HCT116 (cell line): Measurements from ENCODE around the gene EXOC4. TPM values are rescaled to one million over a fixed set of nuclear protein-coding genes. Genes with fewer than 3 reads are reported as not detected.
A peak's percentile ranks its signal among the peaks of the same experiment; 100 is the strongest.

Source experiments
- ATAC-seq: fragments of 200-7000 bp; cut with Tn5 transposase; 2 replicates; pipeline ENCODE4 v1.9.1; 2020; ENCODE audit warnings: mild to moderate bottlenecking, moderate library complexity
- BruUV-seq: library from RNA; stranded (reverse); fragments of 400-500 nt; replicated peaks from 2 replicates; lab custom pipeline; 2021; lab: Mats Ljungman, UMichigan
- CTCF ChIA-PET: fragments of 300-600 bp; sonication (Branson Sonifier 250); formaldehyde crosslinking; loops from one replicate; lab custom pipeline; 2021; ENCODE audit warnings: antibody characterized with exemption; lab: Charles Lee
- POLR2A ChIA-PET: fragments of 300-600, 350-600 bp; sonication (Branson Sonifier 250); formaldehyde crosslinking; loops from one replicate; lab custom pipeline; 2021; ENCODE audit warnings: antibody characterized with exemption; lab: Charles Lee
- RAD21 ChIA-PET, 2 experiments: fragments of 300-600 bp; sonication (Branson Sonifier 250); formaldehyde crosslinking; loops; one replicate each; lab custom pipeline; 2023; ENCODE audit warnings: low total read pairs in 2 of 2; ENCODE audit not compliant: uncharacterized antibody in 2 of 2, unreplicated experiment in 2 of 2, low non-redundant PET in 1 of 2; lab: Charles Lee
- DNase-seq: peaks from one replicate; pipeline ENCODE4 v3.0.0-alpha.2; 2010; ENCODE audit warnings: low read depth, low spot score
- H2AFZ ChIP-seq: fragments of 200-600 bp; shearing (Covaris generic), sonication (generic); 2 replicates; pipeline ENCODE4 v1.6.1; 2017; ENCODE audit warnings: low read depth, mixed run types, mixed read lengths, antibody characterized with exemption, low read length; ENCODE audit not compliant: poor library complexity, severe bottlenecking
- H3K27ac ChIP-seq: 2 replicates; pipeline ENCODE4 v1.5.1; 2012; ENCODE audit warnings: low read depth, low read length
- H3K27me3 ChIP-seq: fragments of 200-600 bp; sonication (generic); 2 replicates; pipeline ENCODE4 v1.6.1; 2016; ENCODE audit warnings: mixed run types, low read length, mixed read lengths; ENCODE audit not compliant: insufficient read depth
- H3K36me3 ChIP-seq, 2 experiments: fragments of 200-500 bp in 1 of 2; fragments of 200-600 bp in 1 of 2; sonication (Bioruptor generic) in 1 of 2; sonication (generic) in 1 of 2; 2 replicates each; pipeline versions ENCODE4 v1.5.1 to v1.6.1; 2014 to 2016; ENCODE audit warnings: low read length in 2 of 2, inconsistent platforms in 1 of 2, mixed read lengths in 1 of 2, mixed run types in 1 of 2; ENCODE audit not compliant: insufficient read depth in 2 of 2, control insufficient read depth in 1 of 2
- H3K4me1 ChIP-seq, 2 experiments: fragments of 200-600 bp in 1 of 2; sonication (generic) in 1 of 2; 2 replicates each; pipeline versions ENCODE4 v1.5.1 to v1.6.1; 2012 to 2017; ENCODE audit warnings: low read length in 2 of 2, inconsistent platforms in 1 of 2, mild to moderate bottlenecking in 1 of 2, mixed read lengths in 1 of 2, mixed run types in 1 of 2, moderate library complexity in 1 of 2; ENCODE audit not compliant: insufficient read depth in 2 of 2, control insufficient read depth in 1 of 2
- H3K4me2 ChIP-seq: fragments of 200-600 bp; sonication (generic); 2 replicates; pipeline ENCODE4 v1.6.1; 2017; ENCODE audit warnings: mixed run types, low read length, mixed read lengths
- H3K4me3 ChIP-seq, 2 experiments: fragments of 200-600 bp in 1 of 2; sonication (generic) in 1 of 2; replicated peaks in 1 of 2; 2 replicates each; pipeline ENCODE4 v1.5.1; 2011 to 2016; ENCODE audit warnings: low read length in 2 of 2, control low read depth in 1 of 2, low read depth in 1 of 2, mild to moderate bottlenecking in 1 of 2, mixed read lengths in 1 of 2, mixed run types in 1 of 2
- H3K79me2 ChIP-seq: fragments of 200-600 bp; sonication (generic); 2 replicates; pipeline ENCODE4 v1.6.1; 2017; ENCODE audit warnings: mild to moderate bottlenecking, mixed run types, low read length, moderate library complexity, mixed read lengths; ENCODE audit not compliant: insufficient read depth
- H3K9ac ChIP-seq: fragments of 200-600 bp; sonication (generic); 2 replicates; pipeline ENCODE4 v1.6.1; 2016; ENCODE audit warnings: low read length, mixed read lengths
- H3K9me2 ChIP-seq: fragments of 200-600 bp; sonication (generic), shearing (Covaris generic); 2 replicates; pipeline ENCODE4 v1.6.1; 2017; ENCODE audit warnings: mixed run types, mild to moderate bottlenecking, moderate library complexity; ENCODE audit not compliant: insufficient read depth
- H3K9me3 ChIP-seq, 2 experiments: fragments of 200-500 bp in 1 of 2; fragments of 200-600 bp in 1 of 2; sonication (Bioruptor generic) in 1 of 2; sonication (generic) in 1 of 2; 2 replicates each; pipeline ENCODE4 v1.6.1; 2014 to 2017; ENCODE audit warnings: low read length in 2 of 2, mixed read lengths in 2 of 2, inconsistent platforms in 1 of 2, low read depth in 1 of 2, mild to moderate bottlenecking in 1 of 2, mixed run types in 1 of 2, moderate library complexity in 1 of 2; ENCODE audit not compliant: control insufficient read depth in 1 of 2, insufficient read depth in 1 of 2
- H4K20me1 ChIP-seq: fragments of 200-600 bp; sonication (generic), shearing (Covaris generic); 2 replicates; pipeline ENCODE4 v1.6.1; 2017; ENCODE audit warnings: mixed run types, mild to moderate bottlenecking, moderate library complexity; ENCODE audit not compliant: insufficient read depth
- ATF3 ChIP-seq: IDR thresholded peaks from 2 replicates; pipeline ENCODE4 v1.6.1; 2012
- CBX3 ChIP-seq: IDR thresholded peaks from 2 replicates; pipeline ENCODE4 v1.6.1; 2012; ENCODE audit warnings: low read depth
- CEBPB ChIP-seq: IDR thresholded peaks from 2 replicates; pipeline ENCODE4 v1.6.1; 2012; ENCODE audit warnings: low read depth
- CTCF ChIP-seq, 3 experiments: fragments of 200-600 bp in 1 of 3; sonication (generic) in 1 of 3; IDR thresholded peaks in 2 of 3; conservative IDR thresholded peaks in 1 of 3; 2 replicates each; pipeline ENCODE4 v1.5.1; 2012 to 2017; ENCODE audit warnings: low read depth in 2 of 3, low read length in 2 of 3, antibody characterized with exemption in 1 of 3, borderline replicate concordance in 1 of 3, control low read depth in 1 of 3, mild to moderate bottlenecking in 1 of 3, mixed read lengths in 1 of 3, mixed run types in 1 of 3, moderate library complexity in 1 of 3; ENCODE audit not compliant: insufficient read depth in 1 of 3
- EGR1 ChIP-seq: IDR thresholded peaks from 2 replicates; pipeline ENCODE4 v1.6.1; 2012; ENCODE audit warnings: low read depth
- EZH2phosphoT487 ChIP-seq: fragments of 200-600 bp; IDR thresholded peaks from 2 replicates; pipeline ENCODE4 v1.6.1; 2018; ENCODE audit warnings: antibody characterized with exemption, borderline replicate concordance
- FOSL1 ChIP-seq: IDR thresholded peaks from 2 replicates; pipeline ENCODE4 v1.6.1; 2012; ENCODE audit warnings: low read depth
- JUND ChIP-seq: IDR thresholded peaks from 2 replicates; pipeline ENCODE4 v1.6.1; 2012
- MAX ChIP-seq: IDR thresholded peaks from 2 replicates; pipeline ENCODE4 v1.6.1; 2012
- RAD21 ChIP-seq: IDR thresholded peaks from 2 replicates; pipeline ENCODE4 v1.6.1; 2012; ENCODE audit warnings: low read depth, mild to moderate bottlenecking
- SP1 ChIP-seq: IDR thresholded peaks from 2 replicates; pipeline ENCODE4 v1.6.1; 2012; ENCODE audit warnings: low read depth
- SRF ChIP-seq: IDR thresholded peaks from 2 replicates; pipeline ENCODE4 v1.6.1; 2012; ENCODE audit warnings: low read depth
- ZBTB33 ChIP-seq: IDR thresholded peaks from 2 replicates; pipeline ENCODE4 v1.6.1; 2011; ENCODE audit warnings: mild to moderate bottlenecking, low read length, moderate library complexity; ENCODE audit not compliant: insufficient replicate concordance; ENCODE audit errors: extremely low read depth
- ZFX ChIP-seq: fragments of 450-650 bp; IDR thresholded peaks from 2 replicates; pipeline ENCODE4 v1.6.1; 2017
- intact Hi-C: fragments of 100-400 bp; cut with micrococcal nuclease; formaldehyde crosslinking; loops from 2 replicates; pipeline ENCODE4 v1.10.0; 2022
- total RNA-seq: library from RNA; stranded (reverse); gene quantifications from one replicate; pipeline ENCODE4 v1.2.1, GENCODE V29; 2021; ENCODE audit not compliant: unreplicated experiment

Gene EXOC4
- total RNA-seq, 1 experiment from 2014 or later, result 40.3 TPM

GRCh38 chr7:133288970-133289369 is 36.1 kb downstream of the EXOC4 start:
- Histone ChIP-seq H3K79me2 (peaks cover 3% of the 10 kb centered on the region; the same call in 1 of the 2 replicates), H3K9ac (no peak overlapping the region), H4K20me1 (no peaks in the 10 kb centered on the region), H3K27me3 (no peaks in the 10 kb centered on the region), H3K27ac (no peak overlapping the region), H3K4me3 (no peak overlapping the region), H3K9me3 (no peaks in the 10 kb centered on the region), H3K4me2 (no peak overlapping the region), H2AFZ (no peak overlapping the region), H3K9me2 (no peaks in the 10 kb centered on the region), H3K4me1 (no peaks in the 10 kb centered on the region), H3K36me3 (no peaks in the 10 kb centered on the region)
- BruUV-seq, result no TSS peak
- no peak for ATAC-seq
- ChIA-PET POLR2A (no interaction called here), CTCF (no interaction called here), RAD21 (no interaction called here)
- TF ChIP-seq SP1, result no peak
- no peak for TF ChIP-seq CEBPB
- no peak for TF ChIP-seq EGR1
- TF ChIP-seq SRF, result no peak
- no peak for TF ChIP-seq RAD21
- no peak for TF ChIP-seq FOSL1
- no peak for TF ChIP-seq CBX3
- TF ChIP-seq JUND, result no peak
- TF ChIP-seq EZH2phosphoT487, result no peak
- TF ChIP-seq MAX, result no peak
- intact Hi-C loops, result no loop called here
- no peak for DNase-seq

GRCh38 chr7:133290041-133290440 is 37.2 kb downstream of the EXOC4 start:
- no peaks in the 10 kb centered on the region for H3K36me3 ChIP-seq
- H3K4me1 ChIP-seq, result no peaks in the 10 kb centered on the region
- POLR2A ChIA-PET, result no interaction called here
- no peaks in the 10 kb centered on the region for H3K9me2 ChIP-seq
- H3K4me2 ChIP-seq, result no peak overlapping the region
- H3K27me3 ChIP-seq, result no peaks in the 10 kb centered on the region
- ATAC-seq (no peak), DNase-seq (no peak)
- no peak overlapping the region for H3K4me3 ChIP-seq
- H2AFZ ChIP-seq, result no peak overlapping the region
- H3K9me3 ChIP-seq, result no peaks in the 10 kb centered on the region
- BruUV-seq, result TSS peak; percentile 23
- peaks cover 3% of the 10 kb centered on the region; the same call in 1 of the 2 replicates for H3K79me2 ChIP-seq
- intact Hi-C loops, result no loop called here
- H4K20me1 ChIP-seq, result no peaks in the 10 kb centered on the region
- H3K27ac ChIP-seq, result no peak overlapping the region
- RAD21 ChIA-PET, result no interaction called here
- no peak overlapping the region for H3K9ac ChIP-seq
- CTCF ChIA-PET, result no interaction called here
- no peak for TF ChIP-seq EGR1
- TF ChIP-seq CTCF (IDR thresholded peaks at IDR 0.05 in 2 of 3, conservative IDR thresholded peaks at IDR 0.05 in 1 of 3; ENCODE audit: borderline replicate concordance in 1 of 3, insufficient read depth in 1 of 3, low read depth in 2 of 3, low read length in 2 of 3), result no peak
- TF ChIP-seq EZH2phosphoT487, result no peak
- no peak for TF ChIP-seq SP1
- no peak for TF ChIP-seq ZFX
- no peak for TF ChIP-seq ZBTB33
- TF ChIP-seq ATF3, result no peak
- no peak for TF ChIP-seq CBX3
- TF ChIP-seq FOSL1, result no peak
